ENCODE data around the gene SNAI3.

Gene SNAI3

DNA sequence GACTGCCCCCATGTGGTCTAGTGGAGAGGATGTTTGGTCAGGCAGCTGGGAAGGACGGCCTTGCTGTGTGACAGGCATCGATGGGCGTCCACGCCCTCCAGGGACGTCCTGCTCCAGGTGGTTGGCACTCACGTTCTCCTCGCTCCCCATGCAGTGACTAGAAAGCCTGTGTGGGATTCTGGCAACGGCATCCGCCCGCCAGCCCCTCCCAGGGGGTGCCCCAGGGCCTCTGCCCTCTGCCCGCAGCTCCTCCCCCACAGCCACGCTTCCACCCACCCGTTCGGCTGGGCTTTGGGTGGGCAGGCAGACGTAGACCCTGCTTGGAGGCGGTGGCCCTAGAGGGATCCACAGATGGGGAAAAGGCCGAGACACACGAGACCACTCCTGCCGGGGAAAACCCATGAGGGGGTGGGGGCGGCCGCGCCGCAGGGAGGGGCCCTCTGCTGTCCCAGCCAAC is 52.6 kb downstream of the SNAI3 start:
- no peak overlapping the region for H3K4me3 ChIP-seq (ENCODE audit: low read depth, low read length)
- no peak for DNase-seq (ENCODE audit: low read depth)

GRCh38 chr16:88632587-88632930 is 53.7 kb downstream of the SNAI3 start:
- DNase-seq (ENCODE audit: low read depth), result no peak
- no peak overlapping the region for H3K4me3 ChIP-seq (ENCODE audit: low read depth, low read length)
- TF ChIP-seq CTCF (IDR thresholded peaks at IDR 0.05; ENCODE audit: control insufficient read depth, extremely low read depth, insufficient read depth), result no peak

More for the DNA sequence above, 52.6 kb downstream of the SNAI3 start:
- peak; percentile 31; the same call in 1 of the 2 replicates for TF ChIP-seq CTCF (IDR thresholded peaks at IDR 0.05; ENCODE audit: control insufficient read depth, extremely low read depth, insufficient read depth)

DNA sequence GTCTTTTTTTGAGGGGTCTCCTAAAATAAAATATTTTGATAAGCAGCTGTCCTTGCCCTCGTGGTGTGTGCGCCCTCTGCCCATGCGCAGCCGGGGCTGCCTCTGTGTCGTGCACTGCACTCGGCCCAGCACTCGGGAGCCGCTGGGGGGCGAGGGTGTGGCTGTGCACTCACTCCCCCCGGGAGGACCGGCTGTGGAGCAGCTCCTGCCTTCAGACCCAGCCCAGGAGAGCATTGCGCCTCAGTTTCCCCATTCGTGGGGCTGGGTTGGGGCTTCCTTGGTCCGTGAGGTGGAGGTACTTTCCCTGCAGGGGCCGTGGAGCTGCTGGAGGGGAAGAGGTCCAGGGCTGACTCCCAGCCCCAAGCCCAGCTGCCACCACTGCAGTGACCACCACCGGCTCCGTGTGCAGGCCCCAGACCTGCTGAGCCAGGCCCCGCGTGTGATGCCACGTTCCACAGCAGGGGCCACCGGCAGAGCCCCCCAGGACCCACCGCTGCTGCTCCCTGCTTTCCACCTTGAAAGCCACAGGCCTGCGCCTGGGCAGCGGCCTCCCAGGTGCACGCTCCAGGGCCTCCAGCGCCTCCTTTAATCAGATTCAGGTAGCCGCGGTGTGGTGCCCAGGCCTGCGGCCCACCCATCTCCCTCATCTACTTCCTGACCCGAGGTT is 54.3 kb downstream of the SNAI3 start:
- no peak overlapping the region for H3K4me3 ChIP-seq (ENCODE audit: low read depth, low read length)
- TF ChIP-seq CTCF (IDR thresholded peaks at IDR 0.05; ENCODE audit: control insufficient read depth, extremely low read depth, insufficient read depth), result no peak
- no peak for DNase-seq (ENCODE audit: low read depth)

- H3K4me3 ChIP-seq (ENCODE audit: low read depth, low read length), result no peak overlapping the region
- no peak for DNase-seq (ENCODE audit: low read depth)
- no peak for TF ChIP-seq CTCF (IDR thresholded peaks at IDR 0.05; ENCODE audit: control insufficient read depth, extremely low read depth, insufficient read depth)
Observed at GRCh38 chr16:88631384-88631783, 54.9 kb downstream of the SNAI3 start.

GRCh38 chr16:88630941-88631340 is 55.4 kb downstream of the SNAI3 start:
- DNase-seq (ENCODE audit: low read depth), result no peak
- no peak overlapping the region for H3K4me3 ChIP-seq (ENCODE audit: low read depth, low read length)
- no peak for TF ChIP-seq CTCF (IDR thresholded peaks at IDR 0.05; ENCODE audit: control insufficient read depth, extremely low read depth, insufficient read depth)

GRCh38 chr16:88630433-88630832 is 55.9 kb downstream of the SNAI3 start:
- TF ChIP-seq CTCF (IDR thresholded peaks at IDR 0.05; ENCODE audit: control insufficient read depth, extremely low read depth, insufficient read depth), result no peak
- DNase-seq (ENCODE audit: low read depth), result no peak
- no peak overlapping the region for H3K4me3 ChIP-seq (ENCODE audit: low read depth, low read length)

- H3K4me3 ChIP-seq (ENCODE audit: low read depth, low read length), result no peak overlapping the region
- no peak for DNase-seq (ENCODE audit: low read depth)
- TF ChIP-seq CTCF (IDR thresholded peaks at IDR 0.05; ENCODE audit: control insufficient read depth, extremely low read depth, insufficient read depth), result no peak
Observed at GRCh38 chr16:88629835-88630234, 56.5 kb downstream of the SNAI3 start.
